GM12878 (cell line): Measurements from ENCODE around the gene CXCL12. TPM values are rescaled to one million over a fixed set of nuclear protein-coding genes. Genes with fewer than 3 reads are reported as not detected.

Source experiments
- ATAC-seq: fragments of 200-7000 bp; cut with Tn5 transposase; 3 replicates; pipeline ENCODE4 v1.9.1; 2020; ENCODE audit warnings: mild to moderate bottlenecking, moderate library complexity
- BruUV-seq: library from RNA; stranded (reverse); fragments of 400-500 nt; replicated peaks from 2 replicates; lab custom pipeline; 2021; lab: Mats Ljungman, UMichigan
- CTCF ChIA-PET: fragments of 300-600 bp; sonication (Branson Sonifier 250); formaldehyde crosslinking; extraction: SDS; loops from one replicate; lab custom pipeline; 2021; ENCODE audit warnings: inconsistent platforms; lab: Yijun Ruan, JAX
- POLR2A ChIA-PET: fragments of 350-600 bp; formaldehyde crosslinking; extraction: SDS; loops from one replicate; lab custom pipeline; 2021; ENCODE audit warnings: inconsistent platforms; lab: Charles Lee
- RAD21 ChIA-PET: fragments of 300-600 bp; sonication (Branson Sonifier 250); formaldehyde crosslinking; loops from one replicate; lab custom pipeline; 2023; ENCODE audit warnings: antibody characterized with exemption; ENCODE audit not compliant: unreplicated experiment; lab: Charles Lee
- SMC1A ChIA-PET: fragments of 300-600 bp; sonication (Branson Sonifier 250); formaldehyde crosslinking; loops from one replicate; lab custom pipeline; 2023; ENCODE audit not compliant: unreplicated experiment, uncharacterized antibody; lab: Charles Lee
- DNase-seq: peaks from one replicate; pipeline ENCODE4 v3.0.0-alpha.2; 2011; ENCODE audit warnings: low read depth, low spot score
- FAIRE-seq: peaks from 3 replicates; lab custom pipeline; 2011; peaks lifted over from hg19 to GRCh38; lab: Jason Lieb, UNC
- H2AFZ ChIP-seq: 2 replicates; pipeline ENCODE4 v1.6.0; 2011; ENCODE audit warnings: low read depth, low read length, control low read depth; ENCODE audit not compliant: control insufficient read depth
- H3K27ac ChIP-seq: 2 replicates; pipeline ENCODE4 v1.5.1; 2011; ENCODE audit warnings: control low read depth; ENCODE audit not compliant: control insufficient read depth, insufficient read depth
- H3K27me3 ChIP-seq, 2 experiments: replicated peaks in 1 of 2; 2 replicates each; pipeline versions ENCODE4 v1.6.0 to v1.6.1; 2011; ENCODE audit warnings: low read length in 1 of 2; ENCODE audit not compliant: control insufficient read depth in 2 of 2, insufficient read depth in 2 of 2
- H3K36me3 ChIP-seq, 2 experiments: 2 replicates each; pipeline ENCODE4 v1.5.1; 2011; ENCODE audit warnings: low read length in 1 of 2; ENCODE audit not compliant: control insufficient read depth in 2 of 2, insufficient read depth in 2 of 2
- H3K4me1 ChIP-seq: 2 replicates; pipeline ENCODE4 v1.6.1; 2011; ENCODE audit warnings: mild to moderate bottlenecking, low read length, moderate library complexity, mixed read lengths; ENCODE audit not compliant: control insufficient read depth, insufficient read depth
- H3K4me2 ChIP-seq: 2 replicates; pipeline ENCODE4 v1.6.0; 2011; ENCODE audit warnings: control low read depth; ENCODE audit not compliant: control insufficient read depth, insufficient read depth
- H3K4me3 ChIP-seq: fragments of 200-600 bp; sonication (generic); 2 replicates; pipeline ENCODE4 v1.5.1; 2016
- H3K79me2 ChIP-seq: 2 replicates; pipeline ENCODE4 v1.6.0; 2011; ENCODE audit warnings: low read length; ENCODE audit not compliant: control insufficient read depth, insufficient read depth
- H3K9ac ChIP-seq: 2 replicates; pipeline ENCODE4 v1.8.0; 2011; ENCODE audit warnings: low read length, control low read depth, mixed read lengths; ENCODE audit not compliant: control insufficient read depth, insufficient read depth
- H3K9me3 ChIP-seq: replicated peaks from 3 replicates; pipeline ENCODE4 v1.5.1; 2011; ENCODE audit warnings: mild to moderate bottlenecking, low read length; ENCODE audit not compliant: control insufficient read depth, insufficient read depth
- H4K20me1 ChIP-seq: 2 replicates; pipeline ENCODE4 v1.6.0; 2011; ENCODE audit not compliant: control insufficient read depth, insufficient read depth
- BCL11A ChIP-seq: IDR thresholded peaks from 2 replicates; pipeline ENCODE4 v1.6.1; 2011; ENCODE audit warnings: low read depth, low read length
- CHD2 ChIP-seq: IDR thresholded peaks from 2 replicates; pipeline ENCODE4 v1.6.1; 2011; ENCODE audit warnings: low read depth, low read length, improper control_type of control experiment, borderline replicate concordance
- DPF2 ChIP-seq: fragments of 450-650 bp; IDR thresholded peaks from 2 replicates; pipeline ENCODE4 v1.6.1; 2017; ENCODE audit warnings: mild to moderate bottlenecking
- NFIC ChIP-seq: IDR thresholded peaks from 2 replicates; pipeline ENCODE4 v1.6.1; 2012; ENCODE audit warnings: low read depth, mild to moderate bottlenecking, inconsistent platforms, low read length, moderate library complexity
- PBX3 ChIP-seq: IDR thresholded peaks from 2 replicates; pipeline ENCODE4 v1.6.1; 2011; ENCODE audit warnings: mild to moderate bottlenecking, low read depth, low read length, moderate library complexity; ENCODE audit not compliant: insufficient replicate concordance
- PML ChIP-seq: IDR thresholded peaks from 2 replicates; pipeline ENCODE4 v1.6.1; 2012; ENCODE audit warnings: low read length, inconsistent platforms
- POLR2A ChIP-seq: IDR thresholded peaks from 2 replicates; pipeline ENCODE4 v1.6.1; 2011; ENCODE audit warnings: low read depth, mild to moderate bottlenecking, low read length
- RAD51 ChIP-seq: fragments of 450-650 bp; IDR thresholded peaks from 2 replicates; pipeline ENCODE4 v1.6.1; 2016; ENCODE audit warnings: moderate library complexity, mild to moderate bottlenecking, inconsistent platforms
- TARDBP ChIP-seq: IDR thresholded peaks from 2 replicates; pipeline ENCODE4 v1.6.1; 2016; ENCODE audit warnings: borderline replicate concordance
- ZBTB11 ChIP-seq: fragments of 450-650 bp; formaldehyde crosslinking; IDR thresholded peaks from 2 replicates; pipeline ENCODE4 v1.5.0; 2022; ENCODE audit warnings: mild to moderate bottlenecking, missing genetic modification characterization
- ZBTB40 ChIP-seq: fragments of 450-650 bp; IDR thresholded peaks from 2 replicates; pipeline ENCODE4 v1.6.1; 2016; ENCODE audit warnings: mild to moderate bottlenecking, moderate library complexity, borderline replicate concordance
- ZSCAN29 ChIP-seq: fragments of 450-650 bp; IDR thresholded peaks from 2 replicates; pipeline ENCODE4 v1.6.1; 2017; ENCODE audit warnings: mild to moderate bottlenecking, moderate library complexity
- WGBS: methylation state at CpG from one replicate; pipeline ENCODE4 v1.1.6; 2016; ENCODE audit warnings: low lambda C conversion rate; ENCODE audit not compliant: insufficient replicate concordance, insufficient coverage; ENCODE audit errors: missing lambda C conversion rate; 5-methylcytosine and 5-hydroxymethylcytosine counted together
- in situ Hi-C: fragments of 300-500 bp; cut with MboI; formaldehyde crosslinking; loops from 9 replicates; pipeline ENCODE4 v1.14.3; 2018; ENCODE audit warnings: mixed read lengths
- intact Hi-C: fragments of 100-400 bp; cut with micrococcal nuclease; formaldehyde crosslinking; loops from one replicate; pipeline ENCODE4 v1.14.2; 2022; ENCODE audit not compliant: unreplicated experiment
- polyA plus RNA-seq, 11 experiments: library from polyadenylated mRNA; depleted of rRNA in 4 of 11; unstranded in 6 of 11; stranded (reverse) in 5 of 11; fragments of >200 nt; fragmentation: Nextera tagmentation in 4 of 11; fragmentation: Illumina TruSeq in 1 of 11; extraction: Ambion mirVana in 4 of 11; extraction: Trizol in 1 of 11; gene quantifications; 1 replicate in 1 of 11; 2 replicates in 10 of 11; pipeline versions ENCODE4 v1.2.1 to v1.2.3, GENCODE V29; 2011 to 2016; ENCODE audit warnings: inconsistent platforms in 2 of 11, missing spikeins in 2 of 11, low read depth in 1 of 11
- total RNA-seq, 4 experiments: library from RNA; depleted of rRNA in 3 of 4; stranded (reverse); fragments of >200 nt in 3 of 4; fragmentation: Illumina TruSeq in 1 of 4; extraction: Trizol in 1 of 4; gene quantifications; 2 replicates each; pipeline versions ENCODE4 v1.2.1 to v1.2.3, GENCODE V29; 2013 to 2021
- TF ChIP-seq, protein P1 (sequence below): fragments of 450-650 bp; IDR thresholded peaks from 2 replicates; pipeline ENCODE4 v1.6.1; 2017; ENCODE audit warnings: mild to moderate bottlenecking, moderate library complexity

Gene CXCL12
- total and polyA plus RNA-seq, 10 of the 15 experiments (the other 5 are each of a cell fraction or from before 2014, with no cell fraction given), result 0.03 to 4.5 (median 0.53) TPM

DNA sequence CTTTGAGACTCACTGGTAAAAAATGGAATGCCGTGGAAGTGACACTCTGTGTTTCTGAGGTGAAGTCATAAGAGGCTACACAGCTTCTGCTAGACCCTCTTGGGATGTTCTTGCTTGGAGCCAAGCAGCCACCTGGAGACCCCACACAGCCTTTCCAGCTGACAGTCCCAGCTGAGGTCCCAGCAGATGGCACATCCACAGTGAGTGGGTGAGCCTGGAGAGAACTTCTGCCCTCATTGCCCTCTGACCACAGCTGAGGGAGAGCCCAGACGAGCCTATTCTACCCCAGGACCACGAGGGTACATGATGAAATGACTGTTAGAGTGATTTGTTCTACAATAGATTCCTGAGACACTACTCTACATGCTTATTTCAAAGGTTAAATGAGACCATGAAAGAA lies 44.3 kb downstream of the CXCL12 start:
- DNase-seq (no peak), ATAC-seq (no peak), FAIRE-seq (no peak)
- intact Hi-C loops (no loop called here), in situ Hi-C loops (no loop called here)
- no peaks in the 10 kb centered on the region for H3K9me3 ChIP-seq
- ChIA-PET CTCF (no interaction called here), SMC1A (no interaction called here), POLR2A (no interaction called here), RAD21 (interaction anchor here (0.5 kb wide), 1 partner anchor 19 kb away, joined by 3 read pairs; no protein-coding TSS in a partner anchor)
- H3K79me2 ChIP-seq, result no peaks in the 10 kb centered on the region
- BruUV-seq, result no TSS peak
- no peak overlapping the region for H3K4me3 ChIP-seq
- 0% methylated on average over 3 of the region's 3 CpGs for WGBS
- no peaks in the 10 kb centered on the region for H3K4me1 ChIP-seq
- no peaks in the 10 kb centered on the region for H3K27me3 ChIP-seq
- no peak overlapping the region for H3K9ac ChIP-seq
- no peak overlapping the region for H3K4me2 ChIP-seq
- H3K27ac ChIP-seq, result no peak overlapping the region
- no peaks in the 10 kb centered on the region for H4K20me1 ChIP-seq
- no peaks in the 10 kb centered on the region for H3K36me3 ChIP-seq
- H2AFZ ChIP-seq, result no peak overlapping the region
- TF ChIP-seq PBX3 (no peak), CHD2 (no peak), NFIC (no peak), ZBTB11 (CRISPR knock-in tag) (no peak), RAD51 (no peak), POLR2A (no peak), DPF2 (no peak), TARDBP (no peak), ZBTB40 (no peak), BCL11A (no peak), PML (no peak), ZSCAN29 (no peak)
- TF ChIP-seq, protein P1, sequence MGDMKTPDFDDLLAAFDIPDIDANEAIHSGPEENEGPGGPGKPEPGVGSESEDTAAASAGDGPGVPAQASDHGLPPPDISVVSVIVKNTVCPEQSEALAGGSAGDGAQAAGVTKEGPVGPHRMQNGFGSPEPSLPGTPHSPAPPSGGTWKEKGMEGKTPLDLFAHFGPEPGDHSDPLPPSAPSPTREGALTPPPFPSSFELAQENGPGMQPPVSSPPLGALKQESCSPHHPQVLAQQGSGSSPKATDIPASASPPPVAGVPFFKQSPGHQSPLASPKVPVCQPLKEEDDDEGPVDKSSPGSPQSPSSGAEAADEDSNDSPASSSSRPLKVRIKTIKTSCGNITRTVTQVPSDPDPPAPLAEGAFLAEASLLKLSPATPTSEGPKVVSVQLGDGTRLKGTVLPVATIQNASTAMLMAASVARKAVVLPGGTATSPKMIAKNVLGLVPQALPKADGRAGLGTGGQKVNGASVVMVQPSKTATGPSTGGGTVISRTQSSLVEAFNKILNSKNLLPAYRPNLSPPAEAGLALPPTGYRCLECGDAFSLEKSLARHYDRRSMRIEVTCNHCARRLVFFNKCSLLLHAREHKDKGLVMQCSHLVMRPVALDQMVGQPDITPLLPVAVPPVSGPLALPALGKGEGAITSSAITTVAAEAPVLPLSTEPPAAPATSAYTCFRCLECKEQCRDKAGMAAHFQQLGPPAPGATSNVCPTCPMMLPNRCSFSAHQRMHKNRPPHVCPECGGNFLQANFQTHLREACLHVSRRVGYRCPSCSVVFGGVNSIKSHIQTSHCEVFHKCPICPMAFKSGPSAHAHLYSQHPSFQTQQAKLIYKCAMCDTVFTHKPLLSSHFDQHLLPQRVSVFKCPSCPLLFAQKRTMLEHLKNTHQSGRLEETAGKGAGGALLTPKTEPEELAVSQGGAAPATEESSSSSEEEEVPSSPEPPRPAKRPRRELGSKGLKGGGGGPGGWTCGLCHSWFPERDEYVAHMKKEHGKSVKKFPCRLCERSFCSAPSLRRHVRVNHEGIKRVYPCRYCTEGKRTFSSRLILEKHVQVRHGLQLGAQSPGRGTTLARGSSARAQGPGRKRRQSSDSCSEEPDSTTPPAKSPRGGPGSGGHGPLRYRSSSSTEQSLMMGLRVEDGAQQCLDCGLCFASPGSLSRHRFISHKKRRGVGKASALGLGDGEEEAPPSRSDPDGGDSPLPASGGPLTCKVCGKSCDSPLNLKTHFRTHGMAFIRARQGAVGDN, result no peak
